Stimulated activated CD4-positive, alpha-beta T cell treated with anti-CD3 and anti-CD28 coated beads, Interleukin-12 subunit alpha, Interleukin-12 subunit beta, amount 100 ng/mL, for 48 hours (primary cell): ENCODE data around the gene PLEKHA5.
"Not testable (repeated sequence)": the region's sequence is repeated elsewhere in the genome, so short reads cannot be mapped to it uniquely, and the experiment has no call there.

Source experiments
- DNase-seq, 3 donors: peaks; one replicate each; pipeline ENCODE4 v3.0.0-alpha.2; 2020; ENCODE audit warnings: low read depth in 2 of 3, low spot score in 1 of 3

Gene PLEKHA5

DNA sequence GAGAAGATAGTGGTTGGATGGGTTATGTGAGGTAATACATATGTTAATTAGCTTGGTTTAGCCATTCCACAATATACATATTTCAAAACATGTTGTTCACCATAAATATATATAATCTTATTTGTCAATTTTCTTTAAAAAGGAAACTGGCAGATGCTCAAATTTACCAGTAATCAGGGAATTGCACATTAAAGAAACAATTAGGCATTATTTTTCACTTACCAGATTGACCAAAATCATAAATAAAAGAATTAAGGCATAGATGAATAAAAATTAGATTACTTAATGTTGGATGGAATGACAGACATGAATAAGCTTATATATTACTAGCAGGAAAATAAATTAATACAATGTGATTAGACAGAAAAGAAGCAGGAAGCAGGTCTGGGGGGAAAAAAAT is 147.2 kb downstream of the PLEKHA5 start:
- no peak for DNase-seq

GRCh38 chr12:19277711-19278110 is 148.2 kb downstream of the PLEKHA5 start:
- no peak for DNase-seq

GRCh38 chr12:19278407-19278806 is 148.9 kb downstream of the PLEKHA5 start:
- DNase-seq, result no peak

DNA sequence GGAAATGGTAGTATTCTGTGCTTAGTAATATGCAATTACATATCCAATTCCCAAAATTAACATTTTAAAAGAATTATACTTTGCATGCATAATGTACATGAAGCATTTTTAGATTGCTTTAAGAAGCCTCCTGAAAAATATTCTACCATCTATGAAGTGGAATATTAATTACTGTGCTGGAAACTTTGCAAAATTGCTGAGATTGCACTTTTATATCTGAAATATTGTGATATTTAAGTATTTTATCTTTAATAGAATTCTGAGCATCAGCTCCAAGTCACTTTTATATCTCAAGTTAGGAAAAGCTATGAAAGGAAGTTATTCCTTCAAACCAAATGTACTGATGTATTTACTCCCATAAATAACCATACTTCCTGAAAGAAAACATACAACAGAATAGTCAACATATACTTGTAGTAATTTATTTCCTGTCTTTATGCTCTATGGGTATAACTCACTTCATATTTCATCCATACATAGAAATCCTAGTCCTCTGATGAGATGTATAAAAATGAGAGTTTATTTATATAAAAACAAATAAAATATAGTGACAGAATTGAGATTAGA is 152.7 kb downstream of the PLEKHA5 start:
- DNase-seq, result no peak

- no peak for DNase-seq
Observed at GRCh38 chr12:19284658-19285057, 155.1 kb downstream of the PLEKHA5 start.

- DNase-seq, result no peak
Observed at GRCh38 chr12:19285793-19286448, 156.4 kb downstream of the PLEKHA5 start.

DNA sequence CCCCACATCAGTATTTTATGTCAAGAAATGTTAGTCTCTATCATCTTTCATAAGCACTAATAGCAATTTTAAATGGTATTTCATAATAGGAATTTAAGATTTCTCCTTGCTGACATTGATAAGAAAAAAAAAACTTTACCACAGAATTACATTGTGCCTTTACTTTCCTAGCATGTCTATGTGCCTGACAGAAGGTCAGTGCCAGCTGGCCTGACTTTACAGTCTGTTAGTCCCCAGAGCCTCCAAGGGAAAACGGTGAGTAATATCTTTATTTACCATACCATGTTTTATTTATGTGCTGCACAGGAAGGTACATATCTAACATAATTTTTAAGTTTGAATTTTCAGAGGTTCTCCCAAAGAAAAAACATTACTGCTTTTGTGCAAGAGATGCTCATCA is 157.8 kb downstream of the PLEKHA5 start:
- no peak for DNase-seq

DNA sequence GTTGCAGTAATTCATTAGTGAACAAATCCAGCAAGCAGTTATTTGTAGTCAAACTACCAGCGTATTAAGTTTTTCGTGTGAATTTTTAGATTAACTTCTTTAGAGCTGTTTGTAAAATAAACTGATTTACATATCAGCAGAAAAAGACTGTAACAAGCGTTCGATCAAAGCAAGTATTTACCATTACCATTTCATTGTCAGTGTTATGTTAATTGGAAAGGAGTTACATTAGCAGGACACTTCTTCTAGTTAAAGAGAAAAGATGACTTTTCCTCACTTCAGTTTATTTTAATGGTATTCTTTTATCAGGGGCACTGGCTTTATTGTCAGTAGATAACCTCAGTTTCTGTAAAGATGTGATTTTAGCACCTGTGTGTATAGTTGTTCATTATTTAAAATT is 158.6 kb downstream of the PLEKHA5 start:
- no peak for DNase-seq

DNA sequence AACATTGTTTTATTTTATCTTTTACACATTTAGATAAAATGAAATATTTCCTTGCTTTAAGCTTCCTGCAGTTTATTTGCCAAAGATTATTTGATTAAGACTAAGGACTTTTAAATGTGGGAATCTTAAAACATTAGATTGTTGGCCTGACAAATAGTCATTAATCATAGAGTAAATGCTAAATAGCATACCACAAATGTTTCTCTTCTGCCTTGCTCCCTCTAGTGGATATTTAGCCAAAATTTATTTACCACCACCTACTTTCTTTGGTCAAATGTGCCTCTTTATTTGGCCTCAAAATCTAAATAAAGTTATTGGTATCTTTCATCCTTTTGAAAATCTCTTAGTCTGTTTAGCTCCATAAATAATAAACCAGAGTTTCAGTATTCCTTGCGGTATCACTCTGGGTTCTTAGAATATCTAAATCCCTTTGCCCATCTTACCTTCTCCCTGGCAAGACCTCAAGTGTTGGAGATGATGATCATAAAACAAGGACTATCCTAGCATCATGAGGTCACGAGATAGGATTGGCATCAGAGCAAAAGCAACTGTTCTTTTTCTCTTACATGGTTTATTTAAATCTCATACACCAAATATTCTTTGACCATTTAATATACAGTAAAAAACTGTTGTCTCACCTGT is 159.2 kb downstream of the PLEKHA5 start:
- no peak for DNase-seq

DNA sequence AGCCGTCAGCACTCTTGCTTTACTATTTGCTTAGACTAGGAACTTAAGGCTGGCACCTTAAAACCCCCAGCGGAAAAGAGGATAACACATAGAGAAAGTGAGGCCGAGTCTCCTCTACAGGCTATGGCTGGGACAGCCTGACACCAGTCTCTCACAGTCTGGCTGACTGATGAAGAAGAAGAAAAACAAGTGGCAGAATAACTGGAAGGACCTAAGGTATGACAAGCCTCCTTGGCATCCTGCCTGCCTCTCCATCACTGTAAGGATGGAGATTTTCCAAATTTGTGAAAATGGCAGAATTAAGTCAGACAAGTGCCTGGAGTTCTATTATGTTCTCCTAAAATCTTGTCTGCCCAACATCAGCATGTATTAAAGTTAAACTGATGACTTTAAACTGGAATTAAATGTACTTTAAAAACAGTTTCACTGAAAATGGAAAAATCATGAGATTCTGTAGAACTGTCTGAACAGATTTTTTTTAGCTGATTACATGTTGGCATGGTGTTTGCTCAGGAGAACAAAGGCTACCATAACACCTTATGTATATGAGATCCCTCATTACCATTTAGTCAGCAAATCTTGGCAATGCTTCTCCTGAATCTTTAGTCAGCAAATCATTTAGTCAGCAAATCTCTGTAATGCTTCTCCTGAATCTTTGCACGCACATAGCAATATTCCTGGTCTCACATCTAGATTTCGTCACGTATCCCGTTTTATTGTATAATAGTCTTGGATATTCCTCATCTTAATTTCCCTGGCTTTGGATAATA is 169.5 kb downstream of the PLEKHA5 start:
- no peak for DNase-seq

- no peak for DNase-seq
Observed at GRCh38 chr12:19299765-19300164, 170.2 kb downstream of the PLEKHA5 start.

DNA sequence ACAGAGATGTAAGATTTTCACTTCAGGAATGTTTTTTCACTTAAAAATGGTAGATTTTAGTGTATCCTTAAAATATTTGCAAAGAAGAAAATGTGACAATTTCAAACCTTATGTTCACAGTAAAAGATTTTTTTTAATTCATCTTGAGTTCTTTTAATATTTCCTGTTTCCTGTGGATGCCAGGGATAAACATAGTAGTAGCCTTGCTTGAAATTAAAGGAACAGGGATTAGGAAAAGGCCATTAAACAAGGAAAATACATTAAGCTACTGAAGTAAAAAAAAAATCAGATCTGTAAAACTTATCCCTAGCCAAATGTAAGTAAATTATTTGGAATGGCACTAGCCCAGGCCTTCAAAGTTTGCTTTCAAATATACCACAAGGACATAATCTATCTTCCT is 171.7 kb downstream of the PLEKHA5 start:
- DNase-seq, result no peak

DNA sequence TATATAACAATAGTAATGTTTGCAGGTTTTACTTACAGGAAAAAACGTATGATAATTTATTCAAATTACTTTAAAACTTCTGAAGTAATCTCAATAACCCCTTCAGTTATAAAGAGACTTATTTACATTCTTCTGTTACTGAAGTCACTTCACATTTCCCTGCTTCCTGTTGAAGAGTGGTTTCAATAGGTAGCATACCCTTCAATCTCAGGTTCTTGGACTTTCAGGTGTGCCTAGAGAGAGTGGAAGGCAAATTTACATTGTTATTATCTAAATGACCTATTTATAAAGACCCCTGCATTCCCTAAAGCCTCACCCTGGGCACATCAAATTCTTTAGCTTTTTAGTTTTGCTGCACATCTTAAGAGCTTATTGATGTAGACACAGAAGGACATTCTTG is 172.2 kb downstream of the PLEKHA5 start:
- no peak for DNase-seq

DNA sequence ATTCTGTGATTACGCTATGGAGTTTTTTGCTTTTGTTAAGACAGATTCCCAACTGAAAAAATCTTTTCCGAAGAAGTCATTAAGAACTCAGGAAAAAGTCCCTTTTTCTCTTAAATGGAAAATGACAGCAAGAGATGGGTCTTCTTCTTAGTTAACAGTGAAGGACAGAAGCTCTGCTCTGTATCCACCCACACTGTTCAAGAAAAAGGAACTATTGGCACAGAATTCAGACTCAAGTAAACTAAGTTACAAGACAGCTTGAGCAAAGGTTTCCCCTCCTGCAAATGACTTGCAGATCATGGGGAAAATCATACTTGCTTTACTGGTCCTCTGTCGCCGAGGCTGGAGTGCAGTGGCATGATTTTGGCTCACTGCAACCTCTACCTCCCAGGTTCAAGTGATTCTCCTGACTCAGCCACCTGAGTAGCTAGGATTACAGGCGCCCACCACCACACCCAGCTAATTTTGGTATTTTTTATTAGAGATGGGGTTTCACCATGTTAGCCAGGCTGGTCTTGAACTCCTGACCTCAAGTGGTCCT is 172.6 kb downstream of the PLEKHA5 start:
- DNase-seq, result no peak

GRCh38 chr12:19303496-19303895 is 174.0 kb downstream of the PLEKHA5 start:
- no peak for DNase-seq

DNA sequence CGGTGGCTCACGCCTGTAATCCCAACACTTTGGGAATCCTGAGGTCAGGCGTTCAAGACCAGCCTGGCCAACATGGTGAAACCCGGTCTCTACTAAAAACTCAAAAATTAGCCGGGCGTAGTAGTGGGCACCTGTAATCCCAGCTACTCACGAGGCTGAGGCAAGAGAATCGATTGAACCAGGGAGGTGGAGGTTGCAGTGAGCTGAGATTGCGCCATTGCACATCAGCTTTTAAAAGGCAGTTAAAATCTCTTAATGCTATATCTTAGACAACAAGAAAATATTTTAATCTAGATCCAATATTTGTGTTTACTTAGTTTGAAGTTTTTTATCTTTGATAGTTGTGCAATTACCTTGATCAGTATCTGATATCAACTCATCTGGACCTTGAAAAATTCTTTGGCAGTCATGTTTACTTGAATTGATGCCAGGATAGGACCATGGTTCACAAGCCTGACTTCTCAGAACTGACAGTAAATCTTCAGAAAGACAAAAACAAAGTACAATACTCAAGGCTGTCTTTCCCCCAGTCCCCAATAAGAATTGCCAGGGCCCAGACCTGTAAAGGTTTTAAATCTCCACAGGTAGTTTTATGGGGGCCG is 174.7 kb downstream of the PLEKHA5 start:
- no peak for DNase-seq

- DNase-seq, result not testable (repeated sequence)
Observed at GRCh38 chr12:19305621-19306020, 176.1 kb downstream of the PLEKHA5 start.

DNA sequence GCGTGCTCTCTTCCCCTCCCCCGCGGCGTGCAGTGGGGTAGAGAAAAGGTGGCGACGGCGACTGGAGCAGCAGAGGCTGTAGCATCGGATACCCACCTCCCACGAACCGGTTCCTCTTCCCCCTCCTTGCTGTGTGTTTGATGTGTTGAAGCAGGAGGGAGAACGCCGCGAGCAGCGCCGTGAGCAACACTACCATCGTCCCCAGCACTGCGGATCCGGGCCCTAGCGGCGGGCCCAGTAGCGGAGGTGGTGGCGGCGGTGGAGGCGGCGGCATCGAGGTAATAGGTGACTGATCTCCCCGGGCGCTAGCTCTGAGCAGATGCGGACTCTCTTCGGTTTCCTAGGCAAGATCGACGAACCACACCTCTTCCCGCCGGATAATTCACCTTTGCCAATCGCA is 176.8 kb downstream of the PLEKHA5 start:
- DNase-seq, result no peak

GRCh38 chr12:19307451-19307850 is 177.9 kb downstream of the PLEKHA5 start:
- no peak for DNase-seq

- DNase-seq, result no peak
Observed at GRCh38 chr12:19311165-19311564, 181.6 kb downstream of the PLEKHA5 start.

DNA sequence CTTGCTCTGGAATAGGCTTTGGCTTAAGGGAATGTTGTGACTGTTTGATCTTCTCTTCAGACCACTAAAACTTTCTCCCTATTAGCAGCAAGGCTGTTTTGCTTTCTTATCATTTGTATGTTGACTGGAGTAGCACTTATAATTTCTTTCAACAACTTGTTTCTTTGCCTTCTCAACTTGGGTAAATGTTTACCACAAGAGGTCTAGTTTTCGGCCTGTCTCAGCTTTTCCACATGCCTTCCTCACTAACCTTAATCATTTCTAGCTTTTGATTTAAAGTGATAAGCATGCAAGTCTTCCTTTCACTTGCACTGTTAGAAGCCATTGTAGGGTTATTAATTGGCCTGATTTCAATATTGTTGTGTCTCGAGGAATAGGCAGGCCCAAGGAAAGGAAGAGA is 183.1 kb downstream of the PLEKHA5 start:
- no peak for DNase-seq
